NB4 (cell line): Measurements from ENCODE around the gene HILPDA.
A peak's percentile ranks its signal among the peaks of the same experiment; 100 is the strongest.

Source experiments
- DNase-seq: peaks from one replicate; pipeline ENCODE4 v3.0.0; 2010; ENCODE audit warnings: low read depth
- H3K4me3 ChIP-seq: one replicate; pipeline ENCODE4 v1.5.1; 2011; ENCODE audit warnings: mild to moderate bottlenecking, low read depth, low read length, moderate library complexity
- CTCF ChIP-seq: IDR thresholded peaks from one replicate; pipeline ENCODE4 v1.5.1; 2012; ENCODE audit warnings: low read depth, low read length
- MAX ChIP-seq: IDR thresholded peaks from 2 replicates; pipeline ENCODE4 v1.6.1; 2011; ENCODE audit warnings: low read depth, low read length
- MYC ChIP-seq: IDR thresholded peaks from 2 replicates; pipeline ENCODE4 v1.6.1; 2011; ENCODE audit warnings: low read depth, low read length
- POLR2A ChIP-seq: IDR thresholded peaks from 2 replicates; pipeline ENCODE4 v1.6.1; 2011; ENCODE audit warnings: mild to moderate bottlenecking; ENCODE audit not compliant: insufficient read length; ENCODE audit errors: extremely low read depth

The HILPDA gene

GRCh38 chr7:128409596-128410450 is 45.9 kb upstream of the HILPDA start, which contains the start of gene IMPDH1:
Gene IMPDH1 (minus strand): TSS chr7:128409982. CDS start chr7:128409901, 81 bp downstream.
- TF ChIP-seq CTCF, result no peak
- TF ChIP-seq POLR2A, result peak; percentile 79
- peak; percentile 53; the same call in 1 of the 2 replicates for TF ChIP-seq MAX
- TF ChIP-seq MYC, result peak; percentile 74
- peak; percentile 94 for DNase-seq
- peak within 1 kb of the TSS; percentile 80 for H3K4me3 ChIP-seq

- H3K4me3 ChIP-seq, result peak overlapping the region; percentile 80
- TF ChIP-seq POLR2A, result no peak
- TF ChIP-seq MAX, result no peak
- DNase-seq, result no peak
Observed at GRCh38 chr7:128410451-128410753, 45.3 kb upstream of the HILPDA start.

- TF ChIP-seq POLR2A (no peak), CTCF (no peak)
- no peak for DNase-seq
- H3K4me3 ChIP-seq, result no peak overlapping the region
Observed at GRCh38 chr7:128415217-128415785, 40.4 kb upstream of the HILPDA start.

GRCh38 chr7:128417071-128417470 is 38.6 kb upstream of the HILPDA start:
- TF ChIP-seq POLR2A (no peak), MAX (no peak), MYC (no peak), CTCF (no peak)
- DNase-seq, result no peak
- no peak overlapping the region for H3K4me3 ChIP-seq

GRCh38 chr7:128419257-128419656 is 36.4 kb upstream of the HILPDA start:
- no peak overlapping the region for H3K4me3 ChIP-seq

More at GRCh38 chr7:128419257-128419656, 36.4 kb upstream of the HILPDA start:
- DNase-seq, result no peak
- TF ChIP-seq CTCF, result no peak
- no peak for TF ChIP-seq MAX
- TF ChIP-seq POLR2A, result no peak
- no peak for TF ChIP-seq MYC
